GM04503 (cell line): Measurements from ENCODE around the gene VPS13A.
"Not testable (repeated sequence)": the region's sequence is repeated elsewhere in the genome, so short reads cannot be mapped to it uniquely, and the experiment has no call there.

Experiments
- DNase-seq: peaks from one replicate; pipeline ENCODE4 v3.0.0-alpha.2; 2012; ENCODE audit warnings: low read depth

The VPS13A gene

DNA sequence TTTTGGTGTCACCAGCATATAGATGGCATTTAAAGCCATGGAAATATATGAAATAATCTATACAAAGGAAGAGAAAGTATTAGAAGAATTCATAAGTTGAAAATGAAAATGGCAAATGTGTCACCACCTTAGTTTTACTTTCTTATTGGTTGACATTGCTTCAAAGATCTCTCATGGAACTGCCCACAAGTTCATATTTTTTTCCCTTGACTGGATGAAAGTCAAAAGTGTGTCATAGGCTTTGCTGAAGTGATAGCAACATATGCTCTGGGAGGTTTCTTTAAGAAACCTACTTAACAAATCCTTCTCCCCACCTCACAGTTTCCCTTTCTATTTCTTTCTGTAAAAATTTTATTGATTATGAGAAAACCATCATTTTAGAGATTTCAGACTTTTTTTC lies 127.2 kb downstream of the VPS13A start:
- no peak for DNase-seq

GRCh38 chr9:77305622-77306400 lies 128.5 kb downstream of the VPS13A start:
- DNase-seq = peak; percentile 44

GRCh38 chr9:77307166-77307565 lies 129.8 kb downstream of the VPS13A start:
- DNase-seq = no peak

DNA sequence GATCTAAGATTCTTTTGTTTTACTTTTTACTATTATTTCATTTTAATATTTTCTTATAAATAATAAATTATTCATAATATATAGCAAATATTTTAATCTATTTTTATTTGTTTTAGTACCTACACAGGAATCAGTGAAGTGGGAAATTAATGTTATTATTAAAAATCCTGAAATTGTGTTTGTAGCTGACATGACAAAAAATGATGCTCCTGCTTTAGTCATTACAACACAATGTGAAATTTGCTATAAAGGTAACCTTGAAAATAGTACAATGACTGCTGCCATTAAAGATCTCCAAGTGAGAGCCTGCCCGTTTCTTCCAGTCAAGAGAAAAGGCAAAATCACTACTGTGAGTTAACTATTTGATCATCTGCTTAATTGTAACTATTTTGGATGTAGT lies 138.7 kb downstream of the VPS13A start:
- DNase-seq = no peak

DNA sequence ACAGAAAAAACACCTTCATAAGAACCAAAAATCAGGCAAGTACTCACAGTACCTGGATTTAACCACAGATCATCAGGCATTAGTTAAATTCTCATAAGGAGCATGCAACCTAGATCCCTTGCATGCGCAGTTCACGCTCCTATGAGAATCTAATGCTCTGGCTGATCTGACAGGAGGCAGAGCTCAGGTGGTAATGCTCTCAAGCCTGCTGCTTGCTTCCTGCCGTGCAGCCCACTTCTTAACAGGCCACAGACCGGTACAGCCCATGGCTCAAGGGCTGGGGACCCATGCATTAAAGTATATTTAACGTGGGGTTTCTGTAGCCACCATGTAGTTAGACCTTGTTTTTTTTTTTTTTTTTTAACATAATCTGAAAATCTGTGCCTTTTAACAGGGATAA lies 147.7 kb downstream of the VPS13A start:
- DNase-seq = no peak

- no peak for DNase-seq
These were observed 150.8 kb downstream of the VPS13A start for GRCh38 chr9:77328102-77328501.

DNA sequence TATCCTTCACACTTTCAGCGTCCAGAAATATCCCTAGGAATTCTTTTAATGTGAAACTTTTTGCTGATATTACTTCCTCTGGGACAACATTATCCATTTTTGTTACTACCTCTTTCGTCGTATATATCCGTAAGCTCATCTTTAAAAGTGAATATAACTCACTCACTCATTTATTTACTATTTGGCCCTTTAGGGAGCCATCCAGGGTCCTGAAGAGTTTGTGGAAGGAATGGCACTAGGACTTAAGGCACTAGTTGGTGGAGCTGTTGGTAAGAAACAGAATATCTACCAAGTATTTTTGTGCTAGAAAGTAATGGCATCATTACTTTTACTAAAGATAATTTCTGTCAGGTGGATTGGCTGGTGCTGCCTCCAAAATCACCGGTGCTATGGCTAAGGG lies 192.7 kb downstream of the VPS13A start:
- no peak for DNase-seq

DNA sequence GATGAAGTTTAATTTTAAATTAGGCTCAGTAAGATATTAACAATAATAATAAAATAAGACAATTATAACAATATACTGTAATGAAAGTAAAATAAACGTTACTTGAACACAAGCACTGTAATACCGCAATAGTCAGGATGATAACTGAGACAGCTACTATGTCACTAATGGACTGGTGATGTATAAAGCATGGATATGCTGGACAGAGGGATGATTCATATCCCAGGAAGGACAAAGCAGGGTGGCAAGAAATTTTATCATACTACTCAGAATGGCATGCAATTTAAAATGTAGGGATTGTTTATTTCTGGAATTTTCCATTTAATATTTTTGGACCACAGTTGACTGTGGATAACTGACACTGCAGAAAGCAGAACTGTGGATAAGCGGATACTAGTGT lies 196.9 kb downstream of the VPS13A start:
- DNase-seq = no peak

- no peak for DNase-seq
These were observed 198.7 kb downstream of the VPS13A start for GRCh38 chr9:77375956-77376532.

DNA sequence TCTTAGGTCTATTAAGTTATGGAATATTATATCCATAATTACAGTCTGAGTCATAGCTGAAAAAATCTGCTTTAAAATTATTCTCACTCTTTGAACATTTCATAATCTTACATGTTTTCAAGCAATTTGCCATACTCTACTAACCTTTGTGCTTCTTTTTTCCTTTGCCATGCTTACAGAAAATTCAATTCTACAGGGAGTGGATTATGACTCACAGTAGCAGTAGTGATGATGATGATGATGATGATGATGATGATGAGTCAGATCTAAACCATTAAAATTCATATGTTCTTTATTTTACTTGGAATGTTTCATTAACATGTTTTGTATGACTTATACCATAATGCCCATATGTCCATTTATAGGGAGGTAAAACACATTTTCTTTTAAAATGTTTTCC lies 207.1 kb downstream of the VPS13A start:
- no peak for DNase-seq

DNA sequence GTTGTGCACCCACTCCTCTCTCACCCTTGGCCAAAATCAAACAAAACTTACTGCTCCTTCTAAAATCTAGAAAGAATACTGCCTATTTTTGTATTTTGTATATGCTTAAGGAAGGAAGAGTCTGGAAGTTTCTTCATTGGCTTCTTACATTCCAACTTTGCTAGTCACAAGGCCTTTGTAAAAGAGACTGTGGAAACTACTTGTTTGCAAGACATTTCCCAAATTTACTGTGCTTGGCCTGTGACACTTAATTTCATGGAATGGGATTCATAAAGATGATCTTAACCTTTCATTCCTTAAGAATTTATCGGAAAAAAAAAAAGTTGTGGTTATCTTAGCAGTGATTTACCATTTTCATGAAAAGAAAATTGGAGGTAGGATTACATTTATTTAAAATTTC lies 208.9 kb downstream of the VPS13A start:
- peak; percentile 51 for DNase-seq

DNA sequence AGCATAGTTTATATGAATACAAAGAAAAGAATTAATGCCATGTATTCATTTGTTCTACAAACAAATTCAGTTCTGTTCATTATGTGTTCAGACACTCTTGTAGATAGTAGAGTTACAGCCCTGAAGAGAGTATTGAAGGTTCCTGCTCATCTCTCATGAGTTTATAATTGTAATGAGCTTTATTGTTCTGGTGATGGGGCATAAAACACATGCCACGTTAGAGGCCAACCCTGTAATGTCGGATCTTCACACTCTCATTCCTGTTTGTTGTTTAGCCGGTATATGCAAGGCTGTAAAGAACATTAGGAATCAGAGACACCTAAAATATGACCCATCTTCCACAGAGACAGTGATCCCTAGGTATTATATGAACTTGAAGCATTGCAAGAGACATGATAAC lies 214.5 kb downstream of the VPS13A start:
- no peak for DNase-seq

- DNase-seq = no peak
These were observed 215.0 kb downstream of the VPS13A start for GRCh38 chr9:77392328-77392727.

GRCh38 chr9:77398581-77398980 lies 221.2 kb downstream of the VPS13A start:
- DNase-seq = not testable (repeated sequence)

- DNase-seq = no peak
These were observed 222.6 kb downstream of the VPS13A start for GRCh38 chr9:77399964-77400363.

DNA sequence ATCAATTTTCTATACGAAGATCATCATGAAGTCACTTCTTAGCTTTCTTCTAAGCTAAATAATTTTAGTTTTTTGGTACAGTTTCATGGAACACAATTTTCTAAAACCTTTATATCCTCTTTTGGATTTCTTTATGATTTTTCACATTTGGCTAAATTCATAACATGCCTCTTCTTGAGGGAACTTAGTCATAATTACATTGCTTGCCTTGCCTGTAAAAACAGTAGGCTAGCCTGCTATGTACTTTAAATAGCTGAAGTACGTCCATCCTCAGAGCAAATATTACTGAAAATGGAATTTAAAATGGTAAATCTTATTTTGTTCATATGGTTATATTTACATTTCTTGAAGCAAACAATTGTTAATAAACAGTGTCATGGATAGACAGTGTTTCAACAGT lies 225.0 kb downstream of the VPS13A start:
- DNase-seq = no peak

DNA sequence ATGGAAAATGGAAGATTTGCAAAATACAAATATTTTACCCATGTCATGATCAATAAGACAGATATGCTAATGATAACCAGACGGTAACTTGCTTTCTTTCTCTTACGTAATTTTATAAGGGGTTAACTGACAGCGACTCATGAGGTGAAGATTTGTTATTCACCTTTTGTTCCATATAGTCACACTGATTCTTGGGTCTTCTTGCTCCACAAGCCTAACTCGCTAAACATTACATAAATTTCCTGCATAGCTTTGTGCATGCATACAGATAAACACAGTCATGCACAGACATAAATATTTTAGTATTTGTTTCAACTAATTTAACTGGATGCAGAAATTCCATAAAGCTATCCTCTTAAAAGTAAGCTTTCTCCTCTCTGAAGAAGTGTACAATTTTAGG lies 225.9 kb downstream of the VPS13A start:
- no peak for DNase-seq

- not testable (repeated sequence) for DNase-seq
These were observed 231.2 kb downstream of the VPS13A start for GRCh38 chr9:77408521-77408920.

- DNase-seq = peak; percentile 65
These were observed 240.2 kb downstream of the VPS13A start for GRCh38 chr9:77417566-77417965.

- DNase-seq = no peak
These were observed 240.9 kb downstream of the VPS13A start for GRCh38 chr9:77418226-77418625.

GRCh38 chr9:77420641-77421040 lies 243.3 kb downstream of the VPS13A start:
- DNase-seq = no peak

- DNase-seq = no peak
These were observed 244.4 kb downstream of the VPS13A start for GRCh38 chr9:77421506-77422265.

DNA sequence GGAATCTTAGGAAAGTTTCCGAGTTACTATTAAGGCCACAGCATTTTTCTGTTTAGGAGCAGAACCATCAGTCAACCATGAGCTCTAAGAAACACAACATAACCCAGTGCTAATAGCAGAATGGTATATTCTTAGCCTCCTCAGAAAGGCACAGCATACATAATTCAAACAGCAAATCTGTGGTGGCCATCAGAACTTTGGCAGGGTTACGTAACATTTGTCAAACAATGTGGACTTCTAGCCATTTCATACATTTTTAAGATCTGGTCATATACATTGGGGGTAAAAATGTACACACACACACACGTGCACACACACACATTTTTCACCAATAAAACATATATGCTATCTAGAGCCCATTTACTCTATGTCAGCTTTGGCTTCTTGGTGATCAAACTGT lies 245.6 kb downstream of the VPS13A start:
- DNase-seq = no peak
